Smooth muscle cell of the brain vasculature (primary cell): Measurements from ENCODE around the gene ZFP42.
"Not testable (repeated sequence)": the region's sequence is repeated elsewhere in the genome, so short reads cannot be mapped to it uniquely, and the experiment has no call there.

Source experiments
- DNase-seq: peaks from one replicate; pipeline ENCODE4 v3.0.0-alpha.2; 2012; ENCODE audit warnings: low read depth, low spot score

The ZFP42 gene

DNA sequence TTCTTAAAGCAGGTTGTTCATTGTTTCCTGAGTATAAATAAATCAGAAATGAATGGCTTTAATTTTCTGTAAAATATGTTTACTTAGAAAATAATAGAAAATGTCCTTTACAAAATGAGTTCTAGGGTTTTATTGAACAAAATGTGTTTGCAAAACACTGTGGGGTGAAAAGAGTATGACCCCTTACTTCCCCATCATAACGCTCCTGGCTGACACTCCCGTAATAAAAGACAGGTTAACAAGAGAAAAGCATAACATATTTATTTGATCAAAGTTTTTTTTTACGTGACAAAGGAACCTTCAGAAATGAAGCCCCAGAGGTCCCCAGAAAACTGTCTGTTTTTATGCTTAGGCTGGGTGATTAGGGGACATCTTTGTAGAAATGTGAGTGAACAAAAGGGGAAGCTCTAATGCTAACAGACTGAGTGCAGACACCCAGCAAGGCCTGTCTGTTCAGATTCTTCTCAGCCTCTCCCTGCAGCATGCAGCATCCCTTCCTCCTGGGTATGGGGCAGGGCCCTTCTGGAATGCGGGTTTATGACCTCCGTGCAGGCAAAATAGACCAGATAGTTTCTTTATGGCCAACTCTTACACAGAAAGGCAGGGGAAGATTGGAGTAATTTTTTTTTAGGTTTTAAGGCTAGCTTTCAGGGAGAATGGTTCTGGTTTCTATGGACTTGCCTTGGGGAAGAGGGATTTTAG, 26.1 kb downstream of the ZFP42 start:
- DNase-seq, result no peak

GRCh38 chr4:188023682-188024081, 28.1 kb downstream of the ZFP42 start:
- DNase-seq, result no peak

- DNase-seq, result no peak
Measured at GRCh38 chr4:188025476-188025875, 29.9 kb downstream of the ZFP42 start.

DNA sequence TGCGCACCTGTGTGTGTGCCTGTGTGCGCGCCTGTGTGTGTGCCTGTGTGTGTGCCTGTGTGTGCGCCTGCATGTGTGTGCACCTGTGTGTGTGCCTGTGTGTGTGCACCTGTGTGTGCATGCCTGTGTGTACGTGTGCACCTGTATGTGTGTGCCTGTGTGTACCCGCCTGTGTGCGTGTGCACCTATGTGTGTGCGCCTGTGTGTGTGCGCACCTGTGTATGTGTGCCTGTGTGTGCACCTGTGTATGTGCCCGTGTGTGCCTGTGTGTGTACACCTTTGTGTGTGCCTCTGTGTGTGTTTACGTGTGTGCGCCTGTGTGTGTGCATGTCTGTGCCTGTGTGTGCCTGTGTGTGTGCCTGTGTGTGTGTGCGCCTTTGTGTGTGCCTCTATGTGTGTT, 33.5 kb downstream of the ZFP42 start:
- DNase-seq, result no peak

- DNase-seq, result no peak
Measured at GRCh38 chr4:188030401-188030800, 34.8 kb downstream of the ZFP42 start.

DNA sequence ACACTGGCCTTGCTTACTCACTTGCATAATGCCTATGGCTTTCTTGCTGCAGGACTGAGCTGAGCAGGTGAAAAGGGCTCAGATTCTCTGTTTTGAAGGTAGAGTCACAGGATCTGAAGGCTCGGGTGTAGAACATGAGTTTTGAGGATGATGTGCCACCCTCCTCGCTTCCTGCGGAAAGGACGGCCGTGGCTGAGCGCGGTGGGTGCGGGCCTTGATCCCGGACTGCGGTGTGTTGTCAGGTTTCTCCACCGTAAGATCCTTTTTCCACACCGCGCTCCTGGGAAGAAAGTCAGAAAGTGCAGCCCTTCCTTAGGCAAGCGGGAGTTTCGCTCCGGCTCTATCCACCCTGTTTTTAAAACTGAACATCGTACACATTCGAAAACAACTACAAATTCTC, 36.2 kb downstream of the ZFP42 start:
- no peak for DNase-seq

- DNase-seq, result no peak
Measured at GRCh38 chr4:188032170-188032569, 36.6 kb downstream of the ZFP42 start.

GRCh38 chr4:188032583-188032982, 37.0 kb downstream of the ZFP42 start:
- DNase-seq, result no peak

DNA sequence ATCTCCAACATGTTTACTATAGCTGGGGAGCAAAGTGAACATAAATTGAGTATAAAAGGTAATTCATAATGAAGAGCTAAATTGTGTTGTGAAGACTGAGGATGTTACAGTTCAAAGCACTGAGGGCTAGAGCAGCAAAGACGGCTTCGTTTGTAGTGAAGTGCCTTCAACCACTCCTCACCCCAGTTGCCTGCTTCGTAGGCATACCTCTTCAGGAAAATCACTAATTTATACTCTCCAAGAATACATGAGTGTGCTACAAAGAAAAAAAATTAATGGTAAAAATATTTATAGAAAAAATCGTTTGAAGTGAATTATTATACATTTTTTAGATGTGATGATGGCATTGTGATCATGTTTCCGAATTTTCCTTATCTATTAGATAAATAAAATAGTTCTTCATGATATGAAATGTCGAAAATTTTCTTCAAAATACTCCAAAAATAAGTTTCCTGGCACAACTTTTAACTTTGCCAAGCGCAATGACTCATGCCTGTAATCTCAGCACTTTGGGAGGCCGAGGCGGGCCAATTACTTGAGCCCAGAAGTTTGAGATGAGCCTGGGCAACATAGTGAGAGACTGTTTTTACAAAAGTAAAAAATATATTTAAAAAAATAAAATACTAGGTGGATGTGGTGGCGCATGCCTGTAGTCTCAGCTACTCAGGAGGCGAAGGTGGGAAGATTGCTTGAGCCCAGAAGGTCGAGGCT, 41.6 kb downstream of the ZFP42 start:
- DNase-seq, result no peak

DNA sequence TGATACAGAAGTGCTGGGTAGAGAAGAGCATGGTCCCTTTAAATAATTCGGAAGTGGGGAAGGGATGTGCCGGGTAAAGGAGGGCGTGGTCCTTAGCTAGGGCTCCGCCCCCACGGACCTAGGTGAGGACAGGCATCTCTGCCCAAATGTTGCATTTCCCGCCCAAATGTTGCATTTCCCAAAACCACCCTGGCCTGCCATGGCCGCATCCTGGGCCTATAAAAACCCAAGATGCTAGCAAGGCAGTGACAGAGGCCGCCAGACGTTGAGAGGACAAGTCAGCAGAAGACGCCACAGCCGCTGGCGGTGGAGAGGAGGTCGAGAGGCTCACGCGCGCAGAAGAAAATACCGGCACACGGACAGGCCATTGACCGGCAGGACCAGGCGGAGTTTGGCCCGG, 46.1 kb downstream of the ZFP42 start:
- DNase-seq, result no peak

- no peak for DNase-seq
Measured at GRCh38 chr4:188042191-188042590, 46.6 kb downstream of the ZFP42 start.

- DNase-seq, result no peak
Measured at GRCh38 chr4:188043154-188043553, 47.6 kb downstream of the ZFP42 start.

- not testable (repeated sequence) for DNase-seq
Measured at GRCh38 chr4:188045461-188045860, 49.9 kb downstream of the ZFP42 start.

- DNase-seq, result no peak
Measured at GRCh38 chr4:188046657-188047056, 51.1 kb downstream of the ZFP42 start.

- DNase-seq, result no peak
Measured at GRCh38 chr4:188053302-188053701, 57.7 kb downstream of the ZFP42 start.
